HG03342 (cell line): ENCODE data around the gene METTL27.
"Not testable (repeated sequence)": the region's sequence is repeated elsewhere in the genome, so short reads cannot be mapped to it uniquely, and the experiment has no call there.

ENCODE experiments used
- ATAC-seq: cut with Tn5 transposase; IDR thresholded peaks from one replicate; pipeline ENCODE4 v1.9.1; 2021; ENCODE audit warnings: mild to moderate bottlenecking, moderate library complexity; ENCODE audit not compliant: unreplicated experiment

METTL27 gene

GRCh38 chr7:73842067-73842976 lies at the start of gene METTL27:
Gene METTL27, minus strand, starts transcription at chr7:73842516. Its CDS starts 376 bp downstream, at chr7:73842140.
- ATAC-seq: peak; percentile 92

GRCh38 chr7:73891178-73891885 lies 49.0 kb upstream of the METTL27 start:
- ATAC-seq: no peak

GRCh38 chr7:73890555-73891147 lies 48.3 kb upstream of the METTL27 start:
- no peak for ATAC-seq

GRCh38 chr7:73888959-73889358 lies 46.6 kb upstream of the METTL27 start:
- no peak for ATAC-seq

GRCh38 chr7:73887762-73888161 lies 45.4 kb upstream of the METTL27 start:
- no peak for ATAC-seq

GRCh38 chr7:73885975-73886798 lies 43.9 kb upstream of the METTL27 start:
- no peak for ATAC-seq

- ATAC-seq: no peak
These were observed 43.2 kb upstream of the METTL27 start for GRCh38 chr7:73885433-73885974.

- ATAC-seq: not testable (repeated sequence)
These were observed 42.6 kb upstream of the METTL27 start for GRCh38 chr7:73884867-73885422.

GRCh38 chr7:73882047-73882402 lies 39.7 kb upstream of the METTL27 start:
- ATAC-seq: no peak

GRCh38 chr7:73881352-73882046 lies 39.2 kb upstream of the METTL27 start:
- no peak for ATAC-seq

- ATAC-seq: no peak
These were observed 38.5 kb upstream of the METTL27 start for GRCh38 chr7:73880755-73881328.

GRCh38 chr7:73879977-73880681 lies 37.8 kb upstream of the METTL27 start:
- ATAC-seq: no peak

GRCh38 chr7:73876973-73877372 lies 34.7 kb upstream of the METTL27 start:
- ATAC-seq: no peak

GRCh38 chr7:73876361-73876760 lies 34.0 kb upstream of the METTL27 start:
- no peak for ATAC-seq

- no peak for ATAC-seq
These were observed 30.0 kb upstream of the METTL27 start for GRCh38 chr7:73872056-73872908.

- ATAC-seq: no peak
These were observed 29.1 kb upstream of the METTL27 start for GRCh38 chr7:73871163-73872011.

- no peak for ATAC-seq
These were observed 27.8 kb upstream of the METTL27 start for GRCh38 chr7:73870041-73870492.
